GM18517 (cell line): Measurements from ENCODE around the gene WDHD1.
"Not testable (repeated sequence)": the region's sequence is repeated elsewhere in the genome, so short reads cannot be mapped to it uniquely, and the experiment has no call there.

Source experiments
- ATAC-seq: cut with Tn5 transposase; IDR thresholded peaks from one replicate; pipeline ENCODE4 v1.9.1; 2021; ENCODE audit warnings: mild to moderate bottlenecking, moderate library complexity; ENCODE audit not compliant: unreplicated experiment

Gene WDHD1

GRCh38 chr14:55051165-55051422 is 24.2 kb upstream of the WDHD1 start:
- peak; percentile 31 for ATAC-seq

DNA sequence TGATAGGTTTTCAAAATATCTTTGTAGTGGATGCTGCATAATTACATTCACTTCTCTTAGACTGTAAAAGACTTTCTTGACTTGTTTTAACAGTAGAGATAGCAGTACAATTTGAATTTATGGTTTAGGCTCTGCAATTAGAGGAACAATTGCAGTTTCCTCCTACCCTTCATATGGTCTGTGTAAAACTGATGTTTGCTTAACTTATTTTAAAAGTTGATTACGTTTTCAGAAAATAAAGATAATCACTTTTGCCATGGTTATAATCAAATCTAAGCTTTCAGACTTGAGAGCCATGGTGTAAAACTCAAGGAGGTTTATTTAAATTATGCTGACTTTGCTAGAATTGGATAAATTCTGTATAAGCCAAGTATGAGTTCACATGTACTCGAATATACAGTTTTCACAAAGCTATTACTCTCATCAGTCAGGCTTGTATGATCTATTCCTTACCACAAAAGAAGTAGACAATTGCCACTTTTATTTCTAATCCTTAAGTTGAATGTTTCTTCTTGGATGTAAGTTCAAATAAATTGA is 22.1 kb upstream of the WDHD1 start:
- ATAC-seq = no peak

GRCh38 chr14:55047301-55048053 is 20.6 kb upstream of the WDHD1 start:
- no peak for ATAC-seq

GRCh38 chr14:55045087-55045486 is 18.2 kb upstream of the WDHD1 start:
- no peak for ATAC-seq

DNA sequence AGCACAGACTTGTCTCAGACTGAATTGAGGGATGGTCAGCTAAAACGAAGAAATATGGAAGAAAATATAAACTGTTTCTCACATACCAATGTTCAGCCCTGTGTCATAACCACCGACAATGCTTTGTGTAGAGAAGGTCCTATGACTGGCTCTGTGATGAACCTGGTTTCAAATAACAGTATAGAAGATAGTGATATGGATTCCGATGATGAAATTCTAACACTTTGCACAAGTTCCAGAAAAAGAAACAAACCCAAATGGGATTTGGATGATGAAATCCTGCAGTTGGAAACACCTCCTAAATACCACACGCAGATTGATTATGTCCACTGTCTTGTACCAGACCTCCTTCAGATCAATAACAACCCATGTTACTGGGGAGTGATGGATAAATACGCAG is 16.6 kb upstream of the WDHD1 start:
- ATAC-seq = no peak

DNA sequence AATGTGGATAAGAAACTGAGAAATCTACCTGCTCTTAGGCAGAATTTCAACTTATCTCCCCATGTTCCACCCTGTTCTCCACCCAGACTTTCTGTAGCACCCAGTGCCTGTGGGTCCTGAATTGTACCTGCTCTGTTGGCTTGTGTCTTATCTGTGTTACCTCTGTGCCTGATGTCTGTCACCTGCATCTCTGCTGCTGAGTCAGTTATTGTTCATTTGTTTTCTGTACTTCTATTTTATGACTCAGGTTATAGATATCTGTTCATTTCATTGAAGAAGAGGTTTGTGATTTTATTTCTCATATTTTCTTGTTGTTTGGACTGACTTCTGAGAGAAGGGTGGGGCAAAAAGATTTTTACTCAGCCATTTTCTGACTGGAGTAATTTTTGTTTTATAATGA is 11.8 kb upstream of the WDHD1 start:
- ATAC-seq = no peak

GRCh38 chr14:55037995-55038394 is 11.1 kb upstream of the WDHD1 start:
- not testable (repeated sequence) for ATAC-seq

GRCh38 chr14:55031190-55031589 is 4.3 kb upstream of the WDHD1 start:
- no peak for ATAC-seq

DNA sequence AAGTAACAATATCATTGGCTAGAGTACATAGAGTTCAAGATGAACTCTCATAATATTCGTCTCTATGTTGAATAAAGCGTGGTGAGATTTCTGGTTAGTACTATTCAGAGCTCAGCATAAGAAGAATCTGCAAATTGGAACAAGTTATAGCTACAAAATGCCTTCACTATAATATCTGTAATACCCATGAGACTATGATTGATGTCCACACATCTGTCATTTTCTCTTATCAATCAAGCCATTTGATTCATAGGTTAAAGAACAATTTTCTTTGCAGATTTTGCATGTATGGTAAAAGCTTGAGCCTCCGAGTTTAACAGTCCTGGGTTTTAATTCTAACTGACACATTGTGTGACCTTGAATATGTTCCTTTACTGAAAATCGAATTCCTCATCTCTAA is 1.6 kb upstream of the WDHD1 start:
- no peak for ATAC-seq

DNA sequence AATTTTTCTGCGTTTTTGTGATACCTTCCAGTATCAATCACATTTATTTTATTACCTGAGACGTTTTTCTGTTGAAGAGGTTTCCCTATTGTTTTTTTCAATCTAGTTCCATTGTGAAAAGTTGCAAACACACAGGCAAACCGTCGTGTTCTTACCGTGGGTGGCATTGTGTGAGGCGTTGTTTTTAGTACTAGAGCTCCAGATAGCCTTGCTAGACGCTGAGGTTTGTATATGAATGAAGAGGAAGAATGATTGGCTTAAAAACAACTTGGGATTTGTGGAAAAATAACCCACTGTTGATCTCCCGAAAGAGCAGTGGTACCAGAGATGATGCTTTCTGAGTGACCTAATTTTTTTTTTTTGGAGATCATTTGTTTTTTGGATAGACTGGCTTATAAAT is 1.2 kb upstream of the WDHD1 start:
- no peak for ATAC-seq

GRCh38 chr14:55026441-55026792 is 482 bp downstream of the WDHD1 start:
- no peak for ATAC-seq

- ATAC-seq = no peak
Measured at GRCh38 chr14:55025948-55026347, 951 bp downstream of the WDHD1 start.

GRCh38 chr14:55024365-55024764 is 2.5 kb downstream of the WDHD1 start:
- ATAC-seq = not testable (repeated sequence)

GRCh38 chr14:55019968-55020554 is 6.8 kb downstream of the WDHD1 start:
- no peak for ATAC-seq

DNA sequence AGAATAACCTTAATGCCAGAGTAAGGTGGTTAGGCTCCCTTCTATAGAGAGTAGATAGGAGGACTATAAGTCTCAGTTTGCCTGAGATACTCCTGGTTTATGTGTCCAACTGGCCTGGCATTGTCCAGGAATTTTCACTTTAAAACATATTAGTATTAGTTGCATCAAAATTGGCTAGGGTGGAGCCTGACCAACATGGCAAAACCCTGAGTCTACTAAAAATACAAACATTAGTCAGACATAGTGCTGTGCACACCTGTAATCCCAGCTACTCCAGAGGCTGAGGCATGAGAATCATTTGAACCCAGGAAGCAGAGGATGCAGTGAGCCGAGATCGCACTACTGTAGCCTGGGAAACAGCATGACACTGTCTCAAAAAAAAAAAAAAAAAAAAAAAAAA is 11.9 kb downstream of the WDHD1 start:
- no peak for ATAC-seq

DNA sequence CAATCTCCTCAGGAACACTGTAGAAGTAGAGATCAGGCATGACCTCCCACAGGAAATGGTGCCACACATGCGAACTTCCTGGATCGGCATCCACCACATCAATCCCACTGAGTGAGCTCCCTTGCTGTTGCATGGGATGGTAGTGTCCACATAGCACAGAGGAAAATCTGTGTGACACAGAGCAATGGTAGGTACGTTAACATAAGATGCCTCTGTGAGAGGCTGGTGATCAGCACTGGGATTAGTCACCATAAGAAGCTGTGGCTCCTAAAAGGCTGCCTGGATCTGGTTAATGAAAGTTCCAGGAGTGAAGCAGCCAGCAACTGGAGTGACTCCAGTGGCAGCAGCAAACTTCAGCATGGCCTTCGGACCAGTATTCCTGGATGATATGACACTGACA is 21.8 kb downstream of the WDHD1 start:
- ATAC-seq = no peak

DNA sequence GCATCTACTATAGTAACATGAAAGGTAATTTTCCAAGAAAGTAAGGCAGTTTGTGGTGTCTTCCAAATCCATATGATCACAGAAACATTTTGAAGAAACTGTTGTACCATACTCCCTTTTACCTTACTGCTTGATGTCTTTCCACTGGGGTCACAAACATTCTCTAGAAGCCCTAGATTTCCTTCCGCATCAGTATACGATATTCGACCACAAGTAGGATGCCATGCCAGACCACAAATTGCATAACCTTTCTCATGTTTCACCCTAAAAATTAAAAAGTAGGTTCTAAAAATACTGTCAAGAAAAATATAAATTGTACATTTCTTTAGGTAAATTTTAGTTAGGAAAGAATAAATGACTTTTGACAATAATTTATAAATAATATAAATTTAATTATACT is 26.5 kb downstream of the WDHD1 start:
- ATAC-seq = no peak

GRCh38 chr14:54985156-54985555 is 41.7 kb downstream of the WDHD1 start:
- ATAC-seq = no peak

GRCh38 chr14:54981698-54982097 is 45.2 kb downstream of the WDHD1 start:
- no peak for ATAC-seq

- ATAC-seq = no peak
Measured at GRCh38 chr14:54979039-54979438, 47.9 kb downstream of the WDHD1 start.

- no peak for ATAC-seq
Measured at GRCh38 chr14:54976316-54976715, 50.6 kb downstream of the WDHD1 start.

GRCh38 chr14:54975856-54976255 is 51.0 kb downstream of the WDHD1 start:
- ATAC-seq = no peak
